NOMO-1 treated with dmso at 0.1 percent for 144 hours (cell line): Measurements from ENCODE around the gene GSTP1.
"Not testable (repeated sequence)": the region's sequence is repeated elsewhere in the genome, so short reads cannot be mapped to it uniquely, and the experiment has no call there.

ENCODE experiments used
- DNase-seq: peaks from one replicate; lab custom pipeline; 2025; ENCODE audit not compliant: unreplicated experiment; lab: John Stamatoyannopoulos, UW

GSTP1 gene

DNA sequence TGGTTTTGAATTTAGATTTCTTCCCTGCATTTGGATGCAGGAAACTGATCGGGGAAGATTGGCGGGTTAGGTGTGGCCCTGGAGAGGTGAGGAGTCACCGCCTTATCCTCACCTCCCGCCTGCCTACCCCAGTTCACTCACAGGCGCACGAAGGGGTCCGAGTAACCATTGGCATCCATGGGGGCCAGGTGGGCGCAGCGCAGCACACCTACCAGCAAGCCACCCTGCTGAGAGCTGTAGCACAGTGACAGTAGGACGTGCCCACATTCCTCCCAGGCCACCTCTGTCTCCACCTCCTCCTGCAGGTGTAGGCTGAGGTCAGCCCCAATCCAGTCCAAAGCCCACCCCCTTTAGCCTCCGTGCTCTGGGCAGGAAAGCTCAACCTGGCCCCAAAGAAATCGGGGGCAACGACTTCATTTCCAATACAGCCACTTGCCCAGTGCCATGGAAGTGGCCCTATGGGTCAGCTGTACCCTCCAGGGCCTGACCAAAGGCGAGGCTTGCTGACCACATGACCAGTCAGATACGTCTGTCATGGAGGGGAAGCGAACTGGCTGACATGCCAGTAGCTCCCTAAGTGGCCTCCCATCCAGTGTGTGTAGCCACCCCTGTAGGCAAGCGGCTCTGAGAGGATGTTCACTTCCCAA is 29.8 kb downstream of the GSTP1 start:
- DNase-seq, result no peak

DNA sequence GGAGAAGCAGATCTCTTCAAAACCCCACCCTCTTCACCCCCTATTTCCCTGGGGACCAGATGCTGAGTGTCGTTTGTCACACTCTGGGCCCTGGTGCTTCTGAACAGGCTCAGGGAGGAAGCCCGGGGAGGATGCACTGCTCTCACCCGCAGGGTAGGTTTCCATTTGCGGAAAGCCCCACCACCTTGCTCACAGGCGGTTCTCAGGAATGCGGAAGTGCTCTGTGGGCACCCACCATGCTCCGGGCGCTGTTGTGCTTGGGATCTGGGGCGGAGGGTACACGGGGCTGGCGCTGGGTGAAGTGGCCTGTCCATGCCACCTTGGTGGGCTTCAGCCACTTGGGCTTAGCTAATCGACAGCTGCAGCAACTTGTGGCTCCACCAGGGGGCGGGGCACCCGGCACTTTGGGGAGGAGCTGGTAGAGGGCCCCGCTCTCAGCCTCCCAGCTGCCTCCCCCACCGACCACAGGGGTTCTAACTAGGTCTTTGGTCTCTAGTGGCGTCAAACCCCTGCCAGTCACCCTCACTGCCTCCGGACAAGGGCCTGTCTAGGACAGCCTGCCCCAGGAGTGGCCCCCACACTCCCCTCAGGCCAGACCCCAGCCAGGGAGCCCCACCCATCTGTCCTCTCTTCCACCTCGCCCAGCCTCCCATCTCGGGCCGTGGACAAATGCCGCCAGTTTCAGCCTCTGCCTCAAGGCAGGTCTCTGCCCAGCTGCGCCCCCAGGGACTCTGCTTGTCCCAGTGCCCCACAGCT is 30.5 kb downstream of the GSTP1 start:
- DNase-seq, result peak; percentile 56

DNA sequence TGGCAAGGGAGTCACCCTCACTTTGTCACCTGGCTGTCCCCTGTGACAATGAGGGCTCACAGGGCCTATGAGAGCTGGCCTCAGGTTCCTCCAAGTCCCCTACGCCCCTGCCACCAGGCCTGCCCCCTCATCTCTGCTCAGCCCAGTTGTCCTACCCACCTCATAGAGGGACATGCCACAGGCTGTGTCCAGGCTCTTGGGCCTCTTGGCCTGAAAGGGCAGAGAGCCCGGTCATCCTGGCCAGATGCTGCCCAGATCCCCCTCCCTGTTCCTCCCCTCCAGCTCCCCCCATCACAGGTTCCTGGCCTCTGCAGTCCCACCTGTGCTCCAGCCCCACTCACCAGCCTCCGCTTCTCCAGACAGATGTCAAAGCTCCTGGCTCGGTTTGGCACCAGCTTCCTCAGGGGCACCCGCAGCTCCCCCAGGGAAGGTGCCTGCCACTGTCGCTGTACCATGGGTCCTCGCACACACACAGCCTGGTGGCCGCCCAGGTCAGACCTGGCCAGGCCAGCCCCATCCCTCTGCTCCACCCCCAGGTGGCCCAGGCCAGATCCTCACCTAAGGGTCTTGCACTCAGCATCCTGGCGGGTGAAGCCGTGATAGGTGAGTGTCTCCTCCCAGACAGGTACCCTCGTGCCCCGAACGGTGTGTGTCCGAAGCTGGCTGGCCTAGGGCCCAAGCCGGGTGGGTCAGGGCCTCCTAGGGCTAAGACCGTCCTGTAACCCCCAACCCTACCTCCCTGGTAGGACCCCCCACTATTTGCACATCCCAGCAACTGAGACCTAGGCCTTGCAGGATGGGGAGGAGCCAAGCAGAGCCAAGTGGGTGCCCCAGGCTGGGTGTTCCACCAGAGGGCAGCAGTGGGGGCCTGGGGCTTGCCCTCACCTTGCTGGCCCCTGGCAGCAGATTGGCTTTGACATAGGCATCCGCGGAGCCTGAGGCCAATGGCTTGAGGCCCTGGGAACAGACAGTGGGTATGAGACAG is 31.4 kb downstream of the GSTP1 start:
- no peak for DNase-seq

DNA sequence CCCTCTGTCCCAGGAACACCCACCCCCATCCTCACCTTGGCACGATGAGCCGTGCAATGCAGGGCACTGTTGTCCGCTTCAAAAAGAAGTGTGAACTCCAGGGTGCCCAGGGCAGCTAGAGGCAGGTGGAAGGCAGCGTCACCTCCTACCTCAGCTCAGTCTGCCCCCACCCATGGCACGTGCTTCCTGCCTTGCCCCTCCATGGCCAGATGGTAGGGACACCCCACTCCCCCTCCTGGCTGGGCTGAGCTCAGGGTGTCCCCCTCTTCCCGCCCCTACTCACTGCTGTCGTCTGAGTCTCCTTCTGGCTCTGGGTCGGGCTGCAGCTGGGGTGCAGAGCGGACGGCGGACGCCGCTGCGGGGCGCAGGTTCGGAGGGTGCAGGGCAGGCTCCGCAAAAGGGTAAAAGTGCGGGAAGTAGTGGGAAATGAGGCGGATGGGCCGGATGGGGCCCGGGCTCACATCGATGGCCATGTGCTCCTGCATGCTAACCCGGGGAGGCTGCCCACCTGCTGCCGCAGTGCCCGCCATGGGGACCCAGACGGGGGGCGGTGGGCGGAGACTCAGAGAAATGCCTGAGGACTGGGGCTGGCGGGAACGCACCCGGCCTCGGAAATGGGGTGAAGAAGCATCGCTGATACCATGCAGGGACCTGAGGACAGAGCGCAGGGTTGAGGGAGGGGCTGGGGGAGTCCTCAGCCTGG is 32.3 kb downstream of the GSTP1 start:
- DNase-seq, result no peak

DNA sequence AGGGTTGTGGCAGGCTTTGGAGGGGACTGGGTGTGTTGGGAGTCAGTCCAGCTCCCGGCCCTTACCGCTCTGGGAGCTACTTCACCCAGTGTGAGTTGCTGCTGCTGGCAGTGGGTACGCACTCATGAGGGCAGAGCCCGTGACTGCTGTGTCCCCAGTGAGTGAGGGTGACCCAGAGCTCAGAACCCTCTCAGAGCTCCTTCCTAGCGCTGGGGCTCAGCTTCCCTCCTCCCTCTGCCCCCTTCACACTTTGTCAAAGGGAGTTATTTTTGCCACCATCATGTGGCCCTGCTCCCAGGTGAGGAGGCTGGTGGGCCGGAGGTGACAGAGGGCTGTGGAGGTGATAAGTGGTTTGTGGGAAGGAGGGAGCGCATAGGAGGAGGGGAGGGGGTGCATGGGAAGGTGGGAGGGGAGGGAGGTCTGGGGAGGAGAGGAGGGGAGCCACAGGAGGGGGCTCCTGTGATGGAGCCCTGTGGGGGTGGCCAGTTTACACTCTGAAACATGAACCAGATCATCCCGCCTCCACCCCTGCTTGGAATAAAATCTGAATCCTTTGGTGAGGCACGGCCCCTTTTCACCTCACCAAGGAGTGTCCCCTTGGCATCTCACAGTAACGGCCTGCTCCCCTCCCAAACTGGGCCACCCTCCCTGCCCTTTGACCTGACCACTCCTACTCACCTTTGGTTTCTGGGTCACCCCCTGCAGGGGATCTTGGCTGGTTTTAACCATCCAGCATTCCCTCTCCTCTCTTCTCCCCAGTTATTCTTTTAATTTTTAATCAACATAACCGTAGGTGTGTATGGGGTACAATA is 33.0 kb downstream of the GSTP1 start:
- DNase-seq, result no peak

- no peak for DNase-seq
These were observed 33.8 kb downstream of the GSTP1 start for GRCh38 chr11:67617243-67617953.

- DNase-seq, result not testable (repeated sequence)
These were observed 35.5 kb downstream of the GSTP1 start for GRCh38 chr11:67618901-67619659.

GRCh38 chr11:67619683-67620618 is 36.3 kb downstream of the GSTP1 start:
- not testable (repeated sequence) for DNase-seq

DNA sequence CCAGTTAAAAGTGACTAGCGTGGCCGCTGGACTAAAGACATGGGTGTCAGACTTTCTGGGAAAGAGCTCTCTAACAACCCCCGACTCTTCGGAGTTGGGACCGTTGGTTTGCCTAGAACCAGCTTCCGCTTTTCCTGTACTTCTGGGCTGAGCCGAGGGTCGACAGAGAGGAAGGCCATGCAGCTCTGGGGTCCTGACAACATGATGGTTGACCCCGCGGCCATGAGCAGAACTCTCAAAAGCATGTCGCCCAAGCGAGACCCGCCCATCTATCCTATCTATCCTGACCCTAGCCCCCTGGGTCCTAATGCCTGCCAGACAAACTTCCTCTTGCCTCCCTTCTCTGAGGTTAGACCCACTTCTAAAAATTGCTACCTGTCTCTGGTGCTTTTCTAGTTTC is 37.0 kb downstream of the GSTP1 start:
- DNase-seq, result not testable (repeated sequence)

- not testable (repeated sequence) for DNase-seq
These were observed 38.3 kb downstream of the GSTP1 start for GRCh38 chr11:67621928-67622327.

DNA sequence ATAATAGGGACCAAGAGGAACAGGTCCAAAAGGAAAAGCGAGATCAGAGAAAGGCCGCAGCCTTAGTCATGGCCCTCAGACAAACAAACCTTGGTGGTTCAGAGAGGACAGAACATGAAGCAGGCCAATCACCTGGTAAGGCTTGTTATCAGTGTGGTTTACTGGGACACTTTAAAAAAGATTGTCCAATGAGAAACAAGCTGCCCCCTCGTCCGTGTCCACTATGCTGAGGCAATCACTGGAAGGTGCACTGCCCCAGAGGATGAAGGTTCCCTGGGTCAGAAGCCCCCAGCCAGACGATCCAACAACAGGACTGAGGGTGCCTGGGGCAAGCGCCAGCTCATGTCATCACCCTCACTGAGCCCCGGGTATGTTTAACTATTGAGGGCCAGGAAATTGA is 39.3 kb downstream of the GSTP1 start:
- DNase-seq, result not testable (repeated sequence)

DNA sequence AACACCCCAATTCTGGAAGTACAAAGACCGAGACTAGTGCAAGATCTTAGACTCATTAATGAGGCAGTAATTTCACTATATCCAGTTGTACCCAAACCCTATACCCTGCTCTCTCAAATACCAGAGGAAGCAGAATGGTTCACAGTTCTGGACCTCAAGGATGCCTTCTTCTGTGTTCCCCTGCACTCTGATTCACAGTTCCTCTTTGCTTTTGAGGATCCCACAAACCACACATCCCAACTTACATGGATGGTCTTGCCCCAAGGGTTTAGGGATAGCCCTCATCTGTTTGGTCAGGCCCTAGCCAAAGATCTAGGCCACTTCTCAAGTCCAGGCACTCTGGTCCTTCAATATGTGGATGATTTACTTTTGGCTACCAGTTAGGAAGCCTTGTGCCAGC is 40.2 kb downstream of the GSTP1 start:
- not testable (repeated sequence) for DNase-seq

DNA sequence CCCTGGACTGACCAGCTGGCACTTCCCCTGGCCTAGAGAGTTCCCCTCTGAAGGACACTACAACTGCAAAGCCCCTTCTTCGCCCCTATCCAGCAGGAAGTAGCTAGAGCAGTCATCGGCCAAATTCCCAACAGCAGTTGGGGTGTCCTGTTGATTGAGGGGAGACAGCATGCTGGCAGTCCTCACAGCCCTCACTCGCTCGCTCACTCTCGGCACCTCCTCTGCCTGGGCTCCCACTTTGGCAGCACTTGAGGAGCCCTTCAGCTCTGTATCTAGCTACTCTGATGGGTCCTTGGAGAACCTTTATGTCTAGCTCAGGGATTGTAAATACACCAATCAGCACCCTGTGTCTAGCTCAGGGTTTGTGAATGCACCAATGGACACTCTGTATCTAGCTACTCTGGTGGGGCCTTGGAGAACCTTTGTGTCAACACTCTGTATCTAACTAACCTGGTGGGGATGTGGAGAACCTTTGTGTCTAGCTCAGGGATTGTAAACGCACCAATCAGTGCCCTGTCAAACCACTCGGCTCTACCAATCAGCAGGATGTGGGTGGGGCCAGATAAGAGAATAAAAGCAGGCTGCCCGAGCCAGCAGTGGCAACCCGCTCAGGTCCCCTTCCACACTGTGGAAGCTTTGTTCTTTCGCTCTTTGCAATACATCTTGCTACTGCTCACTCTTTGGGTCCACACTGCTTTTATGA is 42.7 kb downstream of the GSTP1 start:
- not testable (repeated sequence) for DNase-seq

GRCh38 chr11:67626970-67627369 is 43.4 kb downstream of the GSTP1 start:
- no peak for DNase-seq

- no peak for DNase-seq
These were observed 43.8 kb downstream of the GSTP1 start for GRCh38 chr11:67627441-67627811.

GRCh38 chr11:67627812-67628624 is 44.4 kb downstream of the GSTP1 start:
- no peak for DNase-seq
